GM12892 (cell line): ENCODE measurements around the gene PIGW.

ENCODE experiments used
- POLR2A ChIP-seq: IDR thresholded peaks from 2 replicates; pipeline ENCODE4 v1.6.1; 2011; ENCODE audit warnings: low read depth, low read length, control low read depth
- POLR2AphosphoS5 ChIP-seq: IDR thresholded peaks from 2 replicates; pipeline ENCODE4 v1.6.1; 2011; ENCODE audit warnings: low read depth, low read length, control low read depth
- TAF1 ChIP-seq: IDR thresholded peaks from 2 replicates; pipeline ENCODE4 v1.6.1; 2011; ENCODE audit warnings: low read depth, mild to moderate bottlenecking, control low read depth, low read length, borderline replicate concordance

DNA sequence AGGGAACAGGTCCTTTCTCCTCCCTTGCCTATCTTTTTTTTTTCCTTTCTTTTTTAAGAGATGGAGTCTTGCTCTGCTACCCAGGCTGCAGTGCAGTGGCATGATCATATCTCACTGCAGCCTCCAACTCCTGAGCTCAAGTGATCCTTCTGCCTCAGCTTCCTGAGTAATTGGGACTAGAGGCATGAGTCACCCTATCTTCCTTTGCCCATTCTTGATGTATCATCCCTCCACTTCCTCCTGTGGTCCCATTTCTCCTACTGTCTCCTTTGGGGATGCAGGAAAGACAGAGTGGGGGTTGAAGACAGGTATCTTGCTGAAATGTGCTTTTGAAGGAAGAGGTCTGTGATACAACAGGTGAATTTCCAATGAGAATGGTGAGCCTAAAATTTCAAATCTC is 5.7 kb upstream of the PIGW start:
- TF ChIP-seq TAF1 (no peak), POLR2A (no peak), POLR2AphosphoS5 (no peak)
